H9 (cell line): Measurements from ENCODE around the gene PPP1R9A. TPM values are rescaled to one million over a fixed set of nuclear protein-coding genes. Genes with fewer than 3 reads are reported as not detected.

ENCODE experiments used
- DNase-seq: peaks from one replicate; pipeline ENCODE4 v3.0.0-alpha.2; 2017
- H2AFZ ChIP-seq: one replicate; pipeline ENCODE4 v1.6.1; 2013; ENCODE audit warnings: mild to moderate bottlenecking, low read length, control low read depth, moderate library complexity
- H2AK5ac ChIP-seq: 2 replicates; pipeline ENCODE4 v1.6.1; 2013; ENCODE audit warnings: low read length, control low read depth, mixed read lengths; ENCODE audit not compliant: insufficient read length
- H2BK120ac ChIP-seq: one replicate; pipeline ENCODE4 v1.6.1; 2013; ENCODE audit warnings: low read depth, mild to moderate bottlenecking, low read length, control low read depth, inconsistent platforms; ENCODE audit not compliant: poor library complexity, severe bottlenecking
- H2BK12ac ChIP-seq: 2 replicates; pipeline ENCODE4 v1.6.1; 2013; ENCODE audit warnings: low read length, control low read depth, mixed read lengths, low read depth; ENCODE audit not compliant: insufficient read length
- H2BK15ac ChIP-seq: 2 replicates; pipeline ENCODE4 v1.6.1; 2013; ENCODE audit warnings: low read depth, low read length, control low read depth
- H2BK20ac ChIP-seq: one replicate; pipeline ENCODE4 v1.6.1; 2013; ENCODE audit warnings: low read depth, mild to moderate bottlenecking, low read length, control low read depth, inconsistent platforms; ENCODE audit not compliant: poor library complexity, severe bottlenecking
- H2BK5ac ChIP-seq: 2 replicates; pipeline ENCODE4 v1.6.1; 2013; ENCODE audit warnings: low read length, control low read depth, mixed read lengths; ENCODE audit not compliant: insufficient read length
- H3K14ac ChIP-seq: 2 replicates; pipeline ENCODE4 v1.6.1; 2013; ENCODE audit warnings: low read length, control low read depth; ENCODE audit not compliant: insufficient read depth
- H3K18ac ChIP-seq: 2 replicates; pipeline ENCODE4 v1.6.1; 2013; ENCODE audit warnings: low read depth, mild to moderate bottlenecking, mixed read lengths, low read length, control low read depth; ENCODE audit not compliant: insufficient read length
- H3K23ac ChIP-seq: 2 replicates; pipeline ENCODE4 v1.6.1; 2013; ENCODE audit warnings: low read length, control low read depth, mixed read lengths, low read depth; ENCODE audit not compliant: insufficient read length
- H3K23me2 ChIP-seq: 2 replicates; pipeline ENCODE4 v1.6.1; 2013; ENCODE audit warnings: low read depth, mild to moderate bottlenecking, mixed read lengths, low read length, control low read depth; ENCODE audit not compliant: insufficient read length, poor library complexity, severe bottlenecking
- H3K27ac ChIP-seq: 2 replicates; pipeline ENCODE4 v1.5.1; 2013; ENCODE audit warnings: low read length, control low read depth, mixed read lengths, low read depth; ENCODE audit not compliant: insufficient read length
- H3K27me3 ChIP-seq: 2 replicates; pipeline ENCODE4 v1.6.1; 2013; ENCODE audit warnings: low read length, control low read depth, inconsistent platforms; ENCODE audit not compliant: insufficient read depth
- H3K4ac ChIP-seq: 2 replicates; pipeline ENCODE4 v1.6.1; 2013; ENCODE audit warnings: low read depth, mild to moderate bottlenecking, control low read depth, inconsistent platforms, low read length, moderate library complexity
- H3K4me1 ChIP-seq: 2 replicates; pipeline ENCODE4 v1.6.1; 2013; ENCODE audit warnings: low read length, control low read depth, inconsistent platforms; ENCODE audit not compliant: insufficient read depth
- H3K4me2 ChIP-seq: 2 replicates; pipeline ENCODE4 v1.6.1; 2013; ENCODE audit warnings: low read length, control low read depth, mixed read lengths; ENCODE audit not compliant: insufficient read length, insufficient read depth
- H3K56ac ChIP-seq: 2 replicates; pipeline ENCODE4 v1.6.1; 2013; ENCODE audit warnings: low read depth, mild to moderate bottlenecking, mixed read lengths, low read length, control low read depth; ENCODE audit not compliant: insufficient read length
- H3K79me1 ChIP-seq: 2 replicates; pipeline ENCODE4 v1.6.1; 2013; ENCODE audit warnings: low read depth, mild to moderate bottlenecking, moderate library complexity, low read length, control low read depth, inconsistent platforms; ENCODE audit not compliant: insufficient read depth, poor library complexity, severe bottlenecking
- H3K79me2 ChIP-seq: 2 replicates; pipeline ENCODE4 v1.6.1; 2013; ENCODE audit warnings: low read length, control low read depth, inconsistent platforms; ENCODE audit not compliant: insufficient read depth
- H3K9ac ChIP-seq: 2 replicates; pipeline ENCODE4 v1.6.1; 2013; ENCODE audit warnings: low read length, control low read depth, mixed read lengths; ENCODE audit not compliant: insufficient read length; ENCODE audit errors: extremely low read depth
- H3K9me3 ChIP-seq: one replicate; pipeline ENCODE4 v1.6.1; 2013; ENCODE audit warnings: low read depth, low read length, inconsistent platforms; ENCODE audit not compliant: control insufficient read depth
- H3T11ph ChIP-seq: one replicate; pipeline ENCODE4 v1.6.1; 2013; ENCODE audit warnings: mild to moderate bottlenecking, low read length, control low read depth, inconsistent platforms
- H4K20me1 ChIP-seq: one replicate; pipeline ENCODE4 v1.6.1; 2013; ENCODE audit not compliant: control insufficient read depth, insufficient read length, insufficient read depth
- H4K5ac ChIP-seq: 2 replicates; pipeline ENCODE4 v1.6.1; 2013; ENCODE audit warnings: low read depth, mild to moderate bottlenecking, mixed read lengths, low read length, control low read depth; ENCODE audit not compliant: insufficient read length
- H4K8ac ChIP-seq: replicated peaks from 2 replicates; pipeline ENCODE4 v1.6.1; 2013; ENCODE audit warnings: low read length, control low read depth, mixed read lengths, low read depth; ENCODE audit not compliant: insufficient read length
- H4K91ac ChIP-seq: 2 replicates; pipeline ENCODE4 v1.6.1; 2013; ENCODE audit warnings: low read depth, mild to moderate bottlenecking, moderate library complexity, mixed read lengths, low read length, control low read depth; ENCODE audit not compliant: insufficient read length
- H3K27ac Mint-ChIP-seq, 3 experiments: 2 replicates in 2 of 3; 3 replicates in 1 of 3; pipeline ENCODE4 v1.8.0; 2020 to 2021; ENCODE audit warnings: mixed read lengths in 3 of 3, mild to moderate bottlenecking in 1 of 3, moderate library complexity in 1 of 3
- H3K27me3 Mint-ChIP-seq: 2 replicates; pipeline ENCODE4 v1.8.0; 2021; ENCODE audit warnings: low read depth, mild to moderate bottlenecking, moderate library complexity, mixed read lengths
- H3K36me3 Mint-ChIP-seq, 3 experiments: 2 replicates in 2 of 3; 3 replicates in 1 of 3; pipeline ENCODE4 v1.8.0; 2020 to 2021; ENCODE audit warnings: low read depth in 3 of 3, mixed read lengths in 3 of 3; ENCODE audit not compliant: insufficient read depth in 1 of 3
- H3K4me1 Mint-ChIP-seq, 2 experiments: 2 replicates each; pipeline ENCODE4 v1.8.0; 2020; ENCODE audit warnings: mixed read lengths in 2 of 2
- H3K4me3 Mint-ChIP-seq, 2 experiments: 2 replicates in 1 of 2; 3 replicates in 1 of 2; pipeline ENCODE4 v1.8.0; 2020 to 2021; ENCODE audit warnings: mild to moderate bottlenecking in 2 of 2, mixed read lengths in 2 of 2, moderate library complexity in 1 of 2
- H3K9me3 Mint-ChIP-seq, 2 experiments: 2 replicates in 1 of 2; 3 replicates in 1 of 2; pipeline ENCODE4 v1.8.0; 2020; ENCODE audit warnings: mild to moderate bottlenecking in 2 of 2, mixed read lengths in 2 of 2, moderate library complexity in 1 of 2
- CTCF ChIP-seq: fragments of 200-600 bp; sonication (generic); conservative IDR thresholded peaks from 3 replicates; pipeline ENCODE4 v1.8.0; 2021; ENCODE audit warnings: antibody characterized with exemption, mild to moderate bottlenecking
- WGBS: extraction: QIAGEN DNeasy Blood & Tissue Kit; methylation state at CpG from one replicate; pipeline ENCODE4 v1.1.7; 2013; ENCODE audit warnings: missing lambda C conversion rate, low lambda C conversion rate, mixed read lengths; ENCODE audit not compliant: insufficient read length; ENCODE audit errors: extremely low coverage; 5-methylcytosine and 5-hydroxymethylcytosine counted together
- total RNA-seq: library from RNA; stranded (reverse); gene quantifications from 2 replicates; pipeline ENCODE4 v1.2.1, GENCODE V29; 2021

PPP1R9A gene
- total RNA-seq, 1 experiment from 2014 or later = 17.0 TPM

DNA sequence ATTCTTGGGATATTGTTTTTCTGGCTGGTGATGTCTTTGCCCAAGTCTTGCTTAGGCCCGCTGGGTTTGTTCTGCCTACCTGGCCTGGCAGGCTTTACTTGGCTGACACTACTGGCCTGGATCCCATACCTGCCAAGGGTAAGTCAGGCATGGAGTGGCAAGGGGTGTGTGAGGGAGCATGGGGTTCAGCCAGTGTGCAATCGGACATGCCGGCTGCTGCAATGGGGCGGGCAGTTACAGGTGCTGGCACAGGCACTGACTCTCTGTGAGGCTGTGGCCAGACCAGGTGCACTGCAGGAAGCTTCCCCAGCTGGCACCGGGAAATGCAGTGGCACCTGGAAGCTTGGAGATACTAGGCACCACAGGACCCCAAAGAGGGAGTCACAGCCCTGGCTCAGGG lies 248.6 kb downstream of the PPP1R9A start:
- H3K4ac ChIP-seq = no peak overlapping the region
- no peaks in the 10 kb centered on the region; the same call in 1 of the 2 replicates for H3K79me2 ChIP-seq
- Mint-ChIP-seq H3K27ac (peak overlapping the region in 2 of 3 experiments; percentile 44 to 49; a peak in 1 of 7 replicates), H3K27me3 (no peaks in the 10 kb centered on the region), H3K9me3 (no peaks in the 10 kb centered on the region), H3K4me3 (no peak overlapping the region), H3K36me3 (peaks cover 0 to 4% (median 0%) of the 10 kb centered on the region in 3 experiments; a peak in 1 of 7 replicates), H3K4me1 (no peaks in the 10 kb centered on the region)
- H4K8ac ChIP-seq = no peak overlapping the region
- DNase-seq = no peak
- H4K5ac ChIP-seq = no peak overlapping the region
- no peak overlapping the region for H3K18ac ChIP-seq
- no peaks in the 10 kb centered on the region for H3K4me1 ChIP-seq
- H2BK120ac ChIP-seq = no peak overlapping the region
- TF ChIP-seq CTCF = no peak
- H3K9me3 ChIP-seq = no peaks in the 10 kb centered on the region
- H2BK20ac ChIP-seq = no peak overlapping the region
- no peaks in the 10 kb centered on the region for H3K27me3 ChIP-seq
- no peak overlapping the region for H3K27ac ChIP-seq
- no peak overlapping the region for H3K9ac ChIP-seq
- no peak overlapping the region; the same call in 1 of the 2 replicates for H3K14ac ChIP-seq
- no peaks in the 10 kb centered on the region for H4K20me1 ChIP-seq
- H2BK5ac ChIP-seq = no peak overlapping the region
- H3K79me1 ChIP-seq = no peaks in the 10 kb centered on the region
- no peak overlapping the region for H3T11ph ChIP-seq
- no peak overlapping the region for H2BK15ac ChIP-seq
- no peaks in the 10 kb centered on the region for H3K23me2 ChIP-seq
- H2AK5ac ChIP-seq = no peak overlapping the region
- no peak overlapping the region for H3K56ac ChIP-seq
- H4K91ac ChIP-seq = no peak overlapping the region
- H2AFZ ChIP-seq = no peak overlapping the region
- no peak overlapping the region for H3K23ac ChIP-seq
- no CpG with 5 or more reads among the region's 5 CpGs for WGBS
- no peak overlapping the region for H3K4me2 ChIP-seq
- H2BK12ac ChIP-seq = no peak overlapping the region
